ENCODE results near the gene CAVIN1. TPM values are rescaled to one million over a fixed set of nuclear protein-coding genes. Genes with fewer than 3 reads are reported as not detected.

Gene CAVIN1, protein sequence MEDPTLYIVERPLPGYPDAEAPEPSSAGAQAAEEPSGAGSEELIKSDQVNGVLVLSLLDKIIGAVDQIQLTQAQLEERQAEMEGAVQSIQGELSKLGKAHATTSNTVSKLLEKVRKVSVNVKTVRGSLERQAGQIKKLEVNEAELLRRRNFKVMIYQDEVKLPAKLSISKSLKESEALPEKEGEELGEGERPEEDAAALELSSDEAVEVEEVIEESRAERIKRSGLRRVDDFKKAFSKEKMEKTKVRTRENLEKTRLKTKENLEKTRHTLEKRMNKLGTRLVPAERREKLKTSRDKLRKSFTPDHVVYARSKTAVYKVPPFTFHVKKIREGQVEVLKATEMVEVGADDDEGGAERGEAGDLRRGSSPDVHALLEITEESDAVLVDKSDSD
- total RNA-seq, result 238 TPM

DNA sequence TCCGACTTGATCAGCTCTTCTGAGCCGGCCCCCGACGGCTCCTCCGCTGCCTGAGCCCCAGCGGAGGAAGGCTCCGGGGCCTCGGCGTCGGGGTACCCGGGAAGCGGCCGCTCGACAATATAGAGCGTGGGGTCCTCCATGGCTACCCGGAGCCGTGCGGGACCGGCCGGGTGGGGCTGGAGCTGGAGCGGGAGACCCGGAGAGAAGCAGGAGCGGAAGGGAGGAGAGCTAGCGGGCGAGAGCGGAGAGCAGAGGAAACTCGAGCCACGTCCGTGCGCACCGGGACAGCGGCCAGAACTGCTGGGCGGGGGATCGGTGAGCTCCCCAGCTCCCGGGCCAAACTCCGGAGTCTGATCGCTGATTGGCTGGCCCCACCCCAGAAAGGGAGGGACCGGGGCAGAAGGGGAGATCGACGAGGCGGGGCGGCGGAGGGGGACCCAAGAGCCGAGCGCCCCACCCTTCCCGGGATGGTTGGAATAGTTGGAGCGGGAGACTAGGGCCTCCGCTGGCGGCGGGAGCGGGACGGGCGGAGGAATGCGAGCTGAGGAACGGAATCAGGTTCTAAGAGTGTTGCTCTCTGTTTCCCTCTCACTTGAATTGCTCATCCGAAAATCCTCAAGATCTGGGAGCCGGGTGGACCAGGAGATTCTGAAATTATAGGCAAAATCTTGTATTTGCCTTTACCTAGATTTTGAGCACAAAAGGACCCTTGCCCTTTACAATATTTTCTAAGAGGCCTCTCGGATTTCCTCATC, at the start of gene CAVIN1:
Gene CAVIN1 (minus strand): TSS at position 299 of the 755 bp plus-strand sequence. CDS start 159 bp downstream, at position 140.
- Histone ChIP-seq H3K9me3 (ENCODE audit: control insufficient read depth in 3 of 3, low read length in 3 of 3) (no peaks in the 10 kb centered on the region), H3K36me3 (ENCODE audit: control insufficient read depth in 3 of 3, insufficient read depth in 3 of 3, low read length in 3 of 3) (peaks cover 0 to 3% (median 0%) of the 10 kb centered on the region in 3 donors), H3K27me3 (ENCODE audit: control insufficient read depth in 3 of 3, insufficient read depth in 3 of 3, low read length in 3 of 3) (no peaks in the 10 kb centered on the region), H3K27ac (ENCODE audit: low read depth, low read length) (peak within 1 kb of the TSS; percentile 96), H3K4me3 (ENCODE audit: low read length in 3 of 3) (peak within 1 kb of the TSS; percentile 97 to 99 (median 99)), H3K4me1 (ENCODE audit: control insufficient read depth in 3 of 3, insufficient read depth in 3 of 3, low read length in 3 of 3) (peaks cover 37 to 50% (median 38%) of the 10 kb centered on the region in 3 donors), H3K9ac (ENCODE audit: low read depth in 1 of 3, low read length in 3 of 3) (peak within 1 kb of the TSS; percentile 84 to 100 (median 99))

DNA sequence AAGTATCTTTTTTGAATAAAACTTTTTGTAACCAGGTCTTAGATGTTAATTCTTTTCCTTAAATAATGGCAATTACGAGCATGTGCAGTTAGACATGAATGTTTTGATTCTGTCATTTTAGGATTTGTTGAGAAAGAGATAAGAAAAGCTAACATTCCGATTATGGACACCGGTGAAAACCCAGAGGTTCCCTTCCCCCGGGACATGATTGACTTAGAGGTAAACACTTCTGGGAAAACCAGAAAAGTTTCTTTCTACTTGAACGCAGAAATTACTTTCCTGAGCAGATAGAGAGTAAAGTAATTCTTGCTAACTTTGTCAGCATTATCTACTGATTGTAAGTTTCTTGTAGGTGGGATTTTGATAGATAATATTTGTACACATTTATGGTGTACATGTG, 44.8 kb upstream of the CAVIN1 start:
- no peak overlapping the region for H3K4me3 ChIP-seq (ENCODE audit: low read length in 3 of 3)
- H3K27me3 ChIP-seq (ENCODE audit: control insufficient read depth in 3 of 3, insufficient read depth in 3 of 3, low read length in 3 of 3), result no peaks in the 10 kb centered on the region
- no peaks in the 10 kb centered on the region for H3K9me3 ChIP-seq (ENCODE audit: control insufficient read depth in 3 of 3, low read length in 3 of 3)
- H3K9ac ChIP-seq (ENCODE audit: low read depth in 1 of 3, low read length in 3 of 3), result no peak overlapping the region
- H3K36me3 ChIP-seq (ENCODE audit: control insufficient read depth in 3 of 3, insufficient read depth in 3 of 3, low read length in 3 of 3), result peaks cover 30 to 61% (median 53%) of the 10 kb centered on the region in 3 donors
- H3K27ac ChIP-seq (ENCODE audit: low read depth, low read length), result no peak overlapping the region
- H3K4me1 ChIP-seq (ENCODE audit: control insufficient read depth in 3 of 3, insufficient read depth in 3 of 3, low read length in 3 of 3), result peaks cover 3 to 5% (median 4%) of the 10 kb centered on the region in 3 donors

DNA sequence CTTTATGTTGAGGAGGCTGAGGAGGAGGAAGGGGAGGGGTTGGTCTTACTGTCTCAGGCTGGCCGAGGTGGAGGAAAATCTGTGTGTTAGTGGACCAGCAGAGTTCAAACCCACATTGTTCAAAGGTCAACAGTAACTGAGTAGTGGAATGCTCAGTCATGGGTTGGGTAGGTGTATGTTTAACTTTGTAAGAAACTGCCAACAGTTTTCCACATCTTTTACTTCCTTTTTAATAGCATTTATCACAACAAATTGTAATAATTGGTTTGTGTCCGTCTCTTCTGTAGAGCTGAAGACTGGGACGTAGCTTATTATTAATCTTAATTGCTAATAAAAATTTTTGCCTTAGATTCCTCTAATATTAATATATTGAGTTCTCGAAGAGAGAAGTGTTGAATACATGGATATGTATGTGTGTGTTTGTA, 40.9 kb upstream of the CAVIN1 start:
- Histone ChIP-seq H3K27ac (ENCODE audit: low read depth, low read length) (no peak overlapping the region), H3K36me3 (ENCODE audit: control insufficient read depth in 3 of 3, insufficient read depth in 3 of 3, low read length in 3 of 3) (peaks cover 22 to 42% (median 40%) of the 10 kb centered on the region in 3 donors), H3K4me1 (ENCODE audit: control insufficient read depth in 3 of 3, insufficient read depth in 3 of 3, low read length in 3 of 3) (peaks cover 14 to 21% (median 18%) of the 10 kb centered on the region in 3 donors), H3K4me3 (ENCODE audit: low read length in 3 of 3) (no peak overlapping the region), H3K9ac (ENCODE audit: low read depth in 1 of 3, low read length in 3 of 3) (no peak overlapping the region), H3K9me3 (ENCODE audit: control insufficient read depth in 3 of 3, low read length in 3 of 3) (no peaks in the 10 kb centered on the region), H3K27me3 (ENCODE audit: control insufficient read depth in 3 of 3, insufficient read depth in 3 of 3, low read length in 3 of 3) (no peaks in the 10 kb centered on the region)

DNA sequence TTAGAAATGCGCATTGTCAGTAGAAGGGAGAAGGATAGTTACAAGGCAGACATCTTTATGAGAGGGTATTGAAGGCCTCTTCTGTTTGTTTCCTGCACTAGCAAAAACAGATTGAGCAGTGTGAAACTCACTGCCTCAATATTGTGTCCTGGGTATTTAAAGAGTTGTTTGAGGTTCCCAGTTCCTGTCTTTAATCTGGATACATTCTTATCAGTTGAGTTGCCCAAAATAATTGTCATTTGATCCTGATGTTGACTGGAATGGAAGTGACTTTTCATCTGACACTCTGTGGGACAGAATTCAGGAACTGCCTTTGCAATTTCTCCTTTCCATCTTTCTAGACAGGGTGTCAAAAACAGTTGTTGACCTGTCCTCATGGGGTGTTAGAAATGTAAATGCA, 37.3 kb upstream of the CAVIN1 start:
- Histone ChIP-seq H3K4me3 (ENCODE audit: low read length in 3 of 3) (peak overlapping the region; percentile 84 to 94 (median 91)), H3K27ac (ENCODE audit: low read depth, low read length) (peak overlapping the region; percentile 97), H3K36me3 (ENCODE audit: control insufficient read depth in 3 of 3, insufficient read depth in 3 of 3, low read length in 3 of 3) (peaks cover 2 to 20% (median 11%) of the 10 kb centered on the region in 3 donors), H3K9ac (ENCODE audit: low read depth in 1 of 3, low read length in 3 of 3) (peak overlapping the region; percentile 95 to 98 (median 98)), H3K27me3 (ENCODE audit: control insufficient read depth in 3 of 3, insufficient read depth in 3 of 3, low read length in 3 of 3) (no peaks in the 10 kb centered on the region), H3K9me3 (ENCODE audit: control insufficient read depth in 3 of 3, low read length in 3 of 3) (no peaks in the 10 kb centered on the region), H3K4me1 (ENCODE audit: control insufficient read depth in 3 of 3, insufficient read depth in 3 of 3, low read length in 3 of 3) (peaks cover 18 to 29% (median 28%) of the 10 kb centered on the region in 3 donors)

DNA sequence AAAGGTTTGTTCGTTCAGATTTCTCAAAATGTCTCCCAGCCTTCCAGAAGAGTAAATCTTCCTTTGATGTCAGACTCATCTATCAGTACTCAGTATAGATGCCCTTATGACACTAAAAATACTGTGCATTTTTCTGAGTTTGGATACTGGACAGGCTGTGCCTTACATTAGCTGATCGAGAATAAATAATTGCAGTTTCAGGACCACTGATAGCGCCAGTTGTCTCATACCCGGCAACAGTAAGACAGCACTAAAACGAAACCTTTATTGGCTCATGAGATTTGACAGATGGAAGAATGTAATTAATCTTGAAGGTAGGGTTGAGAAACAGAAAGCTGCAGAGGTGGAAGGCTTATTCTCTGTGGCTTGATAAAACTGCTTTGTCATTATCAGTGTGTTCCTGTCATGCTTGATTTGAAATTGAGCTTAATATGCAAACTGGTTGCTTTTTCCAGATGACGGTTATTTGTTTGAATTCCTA, 36.8 kb upstream of the CAVIN1 start:
- Histone ChIP-seq H3K9me3 (ENCODE audit: control insufficient read depth in 3 of 3, low read length in 3 of 3) (no peaks in the 10 kb centered on the region), H3K36me3 (ENCODE audit: control insufficient read depth in 3 of 3, insufficient read depth in 3 of 3, low read length in 3 of 3) (peaks cover 2 to 20% (median 11%) of the 10 kb centered on the region in 3 donors), H3K27ac (ENCODE audit: low read depth, low read length) (peak overlapping the region; percentile 97), H3K27me3 (ENCODE audit: control insufficient read depth in 3 of 3, insufficient read depth in 3 of 3, low read length in 3 of 3) (no peaks in the 10 kb centered on the region), H3K4me3 (ENCODE audit: low read length in 3 of 3) (peak overlapping the region; percentile 84 to 94 (median 91)), H3K4me1 (ENCODE audit: control insufficient read depth in 3 of 3, insufficient read depth in 3 of 3, low read length in 3 of 3) (peaks cover 18 to 29% (median 28%) of the 10 kb centered on the region in 3 donors), H3K9ac (ENCODE audit: low read depth in 1 of 3, low read length in 3 of 3) (peak overlapping the region; percentile 95 to 98 (median 98))

DNA sequence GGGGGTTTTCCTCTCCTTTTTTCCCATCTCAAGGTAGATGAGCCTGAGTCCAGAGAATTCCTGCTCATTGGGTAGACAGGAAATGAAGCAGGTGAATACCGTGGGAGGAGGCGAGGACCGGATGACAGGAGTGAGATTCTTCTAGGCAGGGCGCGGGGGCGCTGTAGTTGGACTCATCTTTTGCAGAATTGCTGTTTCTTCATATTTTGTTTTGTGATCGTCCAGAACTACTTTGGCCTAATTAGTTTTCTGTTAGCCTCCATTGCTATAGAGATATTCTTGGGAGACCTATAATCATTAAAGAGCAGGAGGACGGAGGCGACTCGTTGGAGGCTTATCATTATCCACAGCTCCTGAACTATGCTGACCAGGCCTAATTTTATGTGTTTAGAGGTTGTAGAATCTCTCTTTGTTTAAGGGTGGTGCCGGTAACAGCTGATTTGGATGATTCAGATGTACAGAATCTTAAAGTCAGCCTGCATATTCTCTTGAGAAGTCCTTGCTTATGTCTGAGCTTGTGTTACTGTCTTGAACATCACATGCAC, 36.3 kb upstream of the CAVIN1 start:
- Histone ChIP-seq H3K9ac (ENCODE audit: low read depth in 1 of 3, low read length in 3 of 3) (peak overlapping the region; percentile 95 to 98 (median 98)), H3K4me1 (ENCODE audit: control insufficient read depth in 3 of 3, insufficient read depth in 3 of 3, low read length in 3 of 3) (peaks cover 18 to 29% (median 28%) of the 10 kb centered on the region in 3 donors), H3K36me3 (ENCODE audit: control insufficient read depth in 3 of 3, insufficient read depth in 3 of 3, low read length in 3 of 3) (peaks cover 2 to 20% (median 11%) of the 10 kb centered on the region in 3 donors), H3K27ac (ENCODE audit: low read depth, low read length) (peak overlapping the region; percentile 97), H3K4me3 (ENCODE audit: low read length in 3 of 3) (peak overlapping the region; percentile 84 to 94 (median 91)), H3K27me3 (ENCODE audit: control insufficient read depth in 3 of 3, insufficient read depth in 3 of 3, low read length in 3 of 3) (no peaks in the 10 kb centered on the region), H3K9me3 (ENCODE audit: control insufficient read depth in 3 of 3, low read length in 3 of 3) (no peaks in the 10 kb centered on the region)

DNA sequence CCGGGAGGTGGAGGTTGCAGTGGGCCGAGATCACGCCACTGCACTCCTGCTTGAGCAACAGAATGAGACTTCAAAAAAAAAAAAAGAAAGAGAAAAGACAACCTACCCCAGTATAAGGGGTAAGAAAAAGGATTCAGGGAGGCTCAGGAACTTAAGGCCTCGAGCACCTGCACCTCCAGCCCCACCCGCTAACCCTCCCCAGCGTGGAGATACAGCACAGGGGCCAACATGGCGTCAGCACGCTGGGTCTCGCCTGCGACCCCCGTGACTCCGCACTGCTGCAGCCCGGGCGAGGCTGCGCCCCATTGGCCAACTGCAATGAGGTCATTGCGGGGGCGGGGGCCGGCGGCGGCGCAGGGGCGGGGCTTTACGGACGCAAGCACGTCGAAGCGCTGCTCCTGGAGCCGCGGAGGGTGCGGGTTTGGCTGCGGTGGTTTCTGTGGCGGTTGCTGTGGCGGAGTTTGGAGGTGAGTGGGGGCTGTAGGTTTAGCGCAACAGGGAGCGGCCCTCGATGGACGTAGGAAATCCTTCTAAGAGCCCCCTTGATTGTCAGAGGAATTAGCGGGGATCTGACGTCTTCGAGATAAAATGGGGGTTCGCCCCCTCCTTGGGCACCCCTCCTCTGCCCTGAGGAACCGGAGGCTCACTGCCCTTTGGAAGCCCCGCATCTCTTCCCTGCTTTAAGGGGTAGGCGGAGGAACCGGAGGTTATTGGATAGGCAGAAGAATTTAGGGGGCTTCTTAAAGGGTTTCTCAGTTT, 35.6 kb upstream of the CAVIN1 start, which contains the start of gene ATP6V0A1:
Gene ATP6V0A1 (plus strand): TSS at position 382 of the 759 bp plus-strand sequence. CDS start 2,017 bp downstream, outside the sequence.
- no peaks in the 10 kb centered on the region for H3K9me3 ChIP-seq (ENCODE audit: control insufficient read depth in 3 of 3, low read length in 3 of 3)
- H3K27me3 ChIP-seq (ENCODE audit: control insufficient read depth in 3 of 3, insufficient read depth in 3 of 3, low read length in 3 of 3), result no peaks in the 10 kb centered on the region
- peaks cover 18 to 29% (median 25%) of the 10 kb centered on the region in 3 donors for H3K4me1 ChIP-seq (ENCODE audit: control insufficient read depth in 3 of 3, insufficient read depth in 3 of 3, low read length in 3 of 3)
- H3K27ac ChIP-seq (ENCODE audit: low read depth, low read length), result peak within 1 kb of the TSS; percentile 97
- H3K36me3 ChIP-seq (ENCODE audit: control insufficient read depth in 3 of 3, insufficient read depth in 3 of 3, low read length in 3 of 3), result peaks cover 2 to 15% (median 11%) of the 10 kb centered on the region in 3 donors
- H3K9ac ChIP-seq (ENCODE audit: low read depth in 1 of 3, low read length in 3 of 3), result peak within 1 kb of the TSS; percentile 95 to 98 (median 98)
- peak within 1 kb of the TSS; percentile 84 to 94 (median 91) for H3K4me3 ChIP-seq (ENCODE audit: low read length in 3 of 3)

DNA sequence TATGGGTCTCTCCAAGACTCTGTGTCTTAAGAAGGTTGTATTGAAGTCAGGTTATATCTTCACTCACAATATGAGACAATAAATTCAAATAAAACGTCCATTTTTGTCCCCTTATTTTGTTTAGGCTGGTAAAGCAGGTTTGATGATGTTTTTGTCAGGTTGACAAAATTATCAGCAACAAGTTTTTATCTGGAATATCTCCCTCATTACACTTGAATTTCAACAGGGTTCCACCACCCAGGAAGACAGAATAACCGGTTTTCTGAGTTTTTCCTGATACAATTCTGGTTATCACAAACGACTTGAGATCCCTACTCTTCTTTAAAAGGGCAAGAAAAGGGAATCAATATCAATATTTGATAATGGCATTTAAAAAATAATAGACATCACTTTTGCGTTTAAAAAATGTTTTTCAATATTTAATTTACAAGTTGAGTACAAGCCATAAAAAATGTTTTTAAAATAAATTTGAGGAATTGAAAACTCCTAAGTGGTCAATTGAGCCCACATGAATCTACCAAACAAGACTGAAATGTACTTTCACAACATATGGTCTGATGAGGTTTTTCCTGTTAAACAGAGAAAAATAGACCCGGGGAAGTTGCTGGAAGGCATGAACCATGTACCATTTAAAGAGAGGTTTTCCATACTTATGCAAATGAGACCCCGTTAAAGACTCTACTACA, 34.2 kb upstream of the CAVIN1 start:
- H3K4me3 ChIP-seq (ENCODE audit: low read length in 3 of 3), result no peak overlapping the region
- peaks cover 2 to 10% (median 6%) of the 10 kb centered on the region in 3 donors for H3K36me3 ChIP-seq (ENCODE audit: control insufficient read depth in 3 of 3, insufficient read depth in 3 of 3, low read length in 3 of 3)
- H3K9ac ChIP-seq (ENCODE audit: low read depth in 1 of 3, low read length in 3 of 3), result peak overlapping the region in 1 of 3 donors; percentile 16
- H3K27me3 ChIP-seq (ENCODE audit: control insufficient read depth in 3 of 3, insufficient read depth in 3 of 3, low read length in 3 of 3), result no peaks in the 10 kb centered on the region
- H3K4me1 ChIP-seq (ENCODE audit: control insufficient read depth in 3 of 3, insufficient read depth in 3 of 3, low read length in 3 of 3), result peaks cover 15 to 25% (median 24%) of the 10 kb centered on the region in 3 donors
- peak overlapping the region; percentile 97 for H3K27ac ChIP-seq (ENCODE audit: low read depth, low read length)
- no peaks in the 10 kb centered on the region for H3K9me3 ChIP-seq (ENCODE audit: control insufficient read depth in 3 of 3, low read length in 3 of 3)

Measured in skeletal muscle tissue (tissue), 4 donors.